Measurements from ENCODE around the gene DND1.
"Not testable (repeated sequence)": the region's sequence is repeated elsewhere in the genome, so short reads cannot be mapped to it uniquely, and the experiment has no call there.

The DND1 gene

DNA sequence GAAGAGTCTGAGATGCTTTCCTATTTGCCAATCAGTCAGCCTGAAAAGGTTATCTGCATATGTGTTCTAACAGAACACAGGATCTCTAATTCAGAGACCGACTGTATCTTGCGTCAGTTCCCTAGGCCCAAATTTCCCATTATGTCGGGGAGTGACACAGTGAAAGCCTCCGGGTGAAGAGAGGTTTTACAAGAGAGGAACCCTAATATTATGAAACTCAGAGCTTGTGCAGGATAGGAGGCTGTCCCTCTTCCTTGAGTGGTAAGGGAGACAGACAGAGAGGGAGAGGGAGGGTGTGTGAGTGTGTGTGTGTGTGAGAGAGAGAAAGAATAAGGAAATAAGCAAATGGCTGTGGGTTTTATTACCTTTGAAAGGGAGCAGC lies 42.3 kb downstream of the DND1 start:
- DNase-seq (ENCODE audit: low read depth) = no peak

DNA sequence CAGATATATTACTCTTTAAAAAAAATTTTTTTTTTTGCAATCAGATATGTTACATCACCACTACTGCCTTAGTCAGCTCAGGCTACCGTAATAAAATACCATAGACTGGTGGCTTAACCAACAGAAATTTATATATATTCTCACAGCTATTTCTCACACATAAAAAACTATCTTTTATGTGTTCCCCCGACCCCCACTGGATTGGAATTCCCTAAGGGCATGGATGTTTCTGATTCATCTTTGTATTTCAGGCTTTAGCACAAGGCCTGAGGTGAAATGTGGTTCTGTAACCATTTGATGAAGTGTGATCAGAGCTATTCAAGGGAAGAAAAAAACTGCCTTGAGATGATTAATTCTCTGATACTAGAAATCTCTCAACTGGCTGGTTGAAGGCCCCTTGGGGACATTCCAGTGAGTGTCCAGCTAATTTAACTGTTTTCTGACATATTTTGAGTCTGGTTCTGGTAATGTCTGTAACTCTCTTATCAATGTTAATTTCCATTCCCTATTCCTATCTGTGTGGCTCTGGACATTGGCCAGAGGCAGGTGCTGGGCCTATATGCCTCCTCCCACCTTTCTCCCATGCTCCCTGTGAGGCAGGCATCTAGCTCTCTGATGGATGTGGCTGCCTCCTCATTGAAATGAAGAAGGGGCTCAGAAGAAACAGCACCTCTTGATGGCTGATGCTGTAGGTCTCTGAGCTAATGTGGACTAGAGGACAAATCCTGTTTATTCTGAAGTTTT lies 42.9 kb downstream of the DND1 start:
- no peak for DNase-seq (ENCODE audit: low read depth)

DNA sequence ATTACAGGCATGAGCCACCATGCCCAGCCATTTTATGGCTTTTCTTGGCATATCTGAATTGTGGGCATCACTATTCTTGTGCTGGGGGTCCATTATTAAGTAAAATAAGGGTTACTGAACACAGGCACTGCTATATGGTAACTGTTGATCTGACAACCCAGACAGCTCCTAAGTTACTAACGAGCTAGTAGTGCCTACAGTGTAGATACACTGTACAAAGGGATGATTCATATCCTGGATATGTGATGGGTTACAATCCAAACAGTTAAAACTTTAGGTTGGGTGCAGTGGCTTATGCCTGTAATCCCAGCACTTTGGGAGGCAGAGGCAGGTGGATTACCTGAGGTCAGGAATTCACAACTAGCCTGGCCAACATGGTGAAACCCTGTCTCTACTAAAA lies 44.7 kb downstream of the DND1 start:
- no peak for DNase-seq (ENCODE audit: low read depth)

DNA sequence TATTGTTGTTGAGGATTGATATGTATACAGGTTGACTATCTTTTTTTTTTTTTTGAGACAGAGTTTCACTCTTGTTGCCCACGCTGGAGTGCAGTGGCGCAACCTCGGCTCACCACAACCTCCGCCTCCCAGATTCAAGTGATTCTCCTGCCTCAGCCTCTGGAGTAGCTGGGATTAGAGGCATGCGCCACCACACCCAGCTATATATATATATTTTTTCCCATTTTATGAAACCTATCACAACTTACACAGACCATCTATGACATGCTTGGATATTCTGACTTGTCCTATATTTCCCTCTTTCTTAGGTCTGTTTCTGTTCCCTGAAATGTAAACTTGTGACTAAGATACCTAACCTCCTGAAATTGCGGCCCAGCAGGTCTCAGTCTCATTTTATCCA lies 45.4 kb downstream of the DND1 start:
- no peak for DNase-seq (ENCODE audit: low read depth)

DNA sequence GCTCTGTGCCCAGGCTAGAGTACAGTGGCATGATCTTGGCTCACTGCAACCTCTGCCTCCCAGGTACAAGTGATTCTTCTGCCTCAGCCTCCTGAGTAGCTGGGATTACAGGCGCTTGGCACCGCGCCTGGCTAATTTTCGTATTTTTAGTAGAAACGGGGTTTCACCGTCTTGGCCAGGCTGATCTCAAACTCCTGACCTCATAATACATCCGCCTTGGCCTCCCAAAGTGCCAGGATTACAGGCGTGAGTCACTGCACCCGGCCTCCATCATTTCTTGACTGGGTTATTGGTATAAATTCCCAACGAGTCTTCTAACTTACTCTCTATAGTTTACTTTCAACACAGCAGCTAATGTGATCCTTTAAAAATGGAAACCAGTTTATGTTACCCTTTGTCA lies 48.5 kb downstream of the DND1 start:
- not testable (repeated sequence) for DNase-seq (ENCODE audit: low read depth)

DNA sequence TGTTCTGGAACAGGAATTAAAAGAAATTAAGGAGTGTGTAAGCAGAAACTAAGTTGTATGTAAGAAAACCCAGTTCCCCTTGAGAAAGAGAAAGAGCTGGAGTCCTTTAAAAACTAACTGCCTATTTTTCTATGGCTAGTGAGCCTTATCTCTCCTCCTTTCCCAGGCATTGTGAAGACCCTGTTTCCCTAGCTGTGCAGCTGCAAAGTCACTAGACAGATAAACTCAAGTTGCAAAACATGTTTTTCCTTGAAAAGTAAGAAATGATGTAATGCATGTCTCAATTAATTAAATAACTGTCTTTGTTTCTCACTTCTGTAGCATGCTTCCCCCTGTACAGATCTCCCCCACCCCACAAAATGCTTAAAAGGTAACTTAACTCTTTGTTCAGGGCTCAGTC lies 50.3 kb downstream of the DND1 start:
- not testable (repeated sequence) for DNase-seq (ENCODE audit: low read depth)

DNA sequence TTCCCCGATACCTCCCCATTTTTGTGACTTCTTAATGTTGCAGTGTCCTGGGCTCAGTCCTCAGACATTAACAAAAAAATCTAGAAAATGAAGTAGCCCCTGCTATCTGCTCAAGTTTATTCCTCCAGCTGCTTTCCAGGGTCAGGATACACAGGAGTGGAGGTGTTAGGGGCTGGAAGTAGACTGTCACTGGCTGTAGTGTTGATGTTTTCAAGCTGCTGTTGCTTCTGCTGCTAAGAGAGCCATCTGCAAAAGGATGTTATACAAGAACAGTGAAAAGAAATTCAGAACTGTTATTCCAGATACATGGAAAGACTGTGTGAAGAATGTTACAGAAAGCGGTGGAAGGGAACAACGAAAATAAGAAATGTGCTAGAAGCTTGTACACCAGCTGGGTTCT lies 51.1 kb downstream of the DND1 start:
- DNase-seq (ENCODE audit: low read depth) = no peak

Data from stimulated activated CD8-positive, alpha-beta memory T cell treated with anti-CD3 and anti-CD28 coated beads, Interleukin-4, amount 100 ng/mL, for 24 hours (primary cell).